Transverse colon (tissue), 4 donors: Measurements from ENCODE around the gene PDC.

Experiments
- EP300 ChIP-seq: sonication (generic); formaldehyde crosslinking; IDR thresholded peaks from one replicate; pipeline ENCODE4 v1.6.1; 2017; ENCODE audit warnings: antibody characterized with exemption, low read depth
- POLR2A ChIP-seq: fragments of 450-650 bp; IDR thresholded peaks from one replicate; pipeline ENCODE4 v1.6.1; 2016; ENCODE audit warnings: antibody characterized with exemption, mild to moderate bottlenecking, moderate library complexity
- POLR2AphosphoS5 ChIP-seq, 3 donors: sonication (generic); formaldehyde crosslinking; IDR thresholded peaks; one replicate each; pipeline ENCODE4 v1.6.1; 2016; ENCODE audit warnings: antibody characterized with exemption in 3 of 3
- TF ChIP-seq, protein P1 (sequence below), 5 experiments: fragments of 200-600 bp in 3 of 5; fragments of 450-650 bp in 2 of 5; sonication (generic) in 3 of 5; IDR thresholded peaks; 1 replicate in 2 of 5; 2 replicates in 3 of 5; pipeline ENCODE4 v1.5.1; 2016 to 2017; ENCODE audit warnings: antibody characterized with exemption in 5 of 5, inconsistent platforms in 3 of 5, mild to moderate bottlenecking in 2 of 5, moderate library complexity in 1 of 5

- TF ChIP-seq POLR2A: no peak
- TF ChIP-seq, protein P1, sequence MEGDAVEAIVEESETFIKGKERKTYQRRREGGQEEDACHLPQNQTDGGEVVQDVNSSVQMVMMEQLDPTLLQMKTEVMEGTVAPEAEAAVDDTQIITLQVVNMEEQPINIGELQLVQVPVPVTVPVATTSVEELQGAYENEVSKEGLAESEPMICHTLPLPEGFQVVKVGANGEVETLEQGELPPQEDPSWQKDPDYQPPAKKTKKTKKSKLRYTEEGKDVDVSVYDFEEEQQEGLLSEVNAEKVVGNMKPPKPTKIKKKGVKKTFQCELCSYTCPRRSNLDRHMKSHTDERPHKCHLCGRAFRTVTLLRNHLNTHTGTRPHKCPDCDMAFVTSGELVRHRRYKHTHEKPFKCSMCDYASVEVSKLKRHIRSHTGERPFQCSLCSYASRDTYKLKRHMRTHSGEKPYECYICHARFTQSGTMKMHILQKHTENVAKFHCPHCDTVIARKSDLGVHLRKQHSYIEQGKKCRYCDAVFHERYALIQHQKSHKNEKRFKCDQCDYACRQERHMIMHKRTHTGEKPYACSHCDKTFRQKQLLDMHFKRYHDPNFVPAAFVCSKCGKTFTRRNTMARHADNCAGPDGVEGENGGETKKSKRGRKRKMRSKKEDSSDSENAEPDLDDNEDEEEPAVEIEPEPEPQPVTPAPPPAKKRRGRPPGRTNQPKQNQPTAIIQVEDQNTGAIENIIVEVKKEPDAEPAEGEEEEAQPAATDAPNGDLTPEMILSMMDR (IDR thresholded peaks at IDR 0.05): no peak
- TF ChIP-seq EP300: no peak
- TF ChIP-seq POLR2AphosphoS5 (IDR thresholded peaks at IDR 0.05): no peak
Measured at GRCh38 chr1:186496171-186496851, 35.4 kb upstream of the PDC start.
